Mesangial cell (primary cell): Measurements from ENCODE around the gene OR4C46. TPM values are rescaled to one million over a fixed set of nuclear protein-coding genes. Genes with fewer than 3 reads are reported as not detected.

Source experiments
- total RNA-seq: library from RNA; depleted of rRNA; stranded (reverse); fragments of >200 nt; gene quantifications from 2 replicates; pipeline ENCODE4 v1.2.3, GENCODE V29; 2015

Gene OR4C46
- total RNA-seq = not detected in 2 replicates

GRCh38 chr11:54603898-54604297 is at the start of gene OR4C46:
OR4C46 (minus strand) TSS chr11:54603998; CDS start chr11:54603998, 0 bp downstream.

Other genes with a start within 250 kb of the OR4C46 start
- gene OR4A5, start 102.8 kb upstream of the OR4C46 start, total RNA-seq = not detected in 2 replicates